GM10266 (cell line): Measurements from ENCODE around the gene ATXN7L1.

Experiments
- DNase-seq: peaks from one replicate; pipeline ENCODE4 v3.0.0; 2012; ENCODE audit errors: extremely low spot score
- TF ChIP-seq, protein P1 (sequence below): IDR thresholded peaks from 2 replicates; pipeline ENCODE4 v1.5.1; 2012; ENCODE audit warnings: mild to moderate bottlenecking, low read depth; ENCODE audit not compliant: control insufficient read depth, insufficient read depth; ENCODE audit errors: missing control alignments

Gene ATXN7L1

DNA sequence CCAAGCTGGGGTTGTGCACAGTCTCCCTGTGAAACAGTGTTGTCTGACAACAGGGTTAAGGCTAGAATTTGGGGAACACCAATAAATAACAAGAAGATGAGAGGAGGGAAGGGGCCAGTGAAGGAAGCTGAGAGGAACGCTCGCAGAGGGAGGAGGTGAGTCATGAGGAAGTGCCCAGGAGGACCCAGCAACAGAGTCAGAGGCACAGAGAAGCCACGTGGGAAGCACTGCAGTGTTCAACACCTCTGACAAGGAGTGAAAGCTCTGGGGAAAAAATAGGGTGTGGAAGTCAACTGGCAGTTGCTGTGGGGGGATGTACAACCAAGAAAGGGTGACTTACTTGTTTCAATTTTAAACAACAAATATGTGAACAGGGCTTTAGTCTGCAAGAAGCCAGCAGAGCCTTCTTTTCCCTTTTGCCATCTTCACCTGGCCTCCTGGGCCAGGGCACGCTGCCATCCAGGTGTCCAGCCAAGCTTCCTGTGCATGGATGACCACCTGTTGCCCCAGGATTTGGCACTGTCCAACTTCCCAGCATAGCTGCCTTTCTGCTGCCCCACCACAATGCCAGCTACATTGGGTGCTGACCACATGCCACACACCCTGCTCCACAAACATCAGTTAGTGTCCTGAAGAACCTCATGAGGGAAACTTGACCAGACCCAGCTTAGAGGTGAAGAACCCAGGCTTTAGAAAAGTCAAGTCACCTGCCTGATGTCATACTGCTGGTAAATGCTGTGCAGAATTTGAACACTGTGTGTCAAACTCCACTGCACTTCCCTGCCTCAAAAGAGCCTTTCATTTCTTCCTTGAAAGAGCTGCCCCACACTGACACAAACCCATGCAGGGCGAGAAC, 69.6 kb downstream of the ATXN7L1 start:
- TF ChIP-seq, protein P1, sequence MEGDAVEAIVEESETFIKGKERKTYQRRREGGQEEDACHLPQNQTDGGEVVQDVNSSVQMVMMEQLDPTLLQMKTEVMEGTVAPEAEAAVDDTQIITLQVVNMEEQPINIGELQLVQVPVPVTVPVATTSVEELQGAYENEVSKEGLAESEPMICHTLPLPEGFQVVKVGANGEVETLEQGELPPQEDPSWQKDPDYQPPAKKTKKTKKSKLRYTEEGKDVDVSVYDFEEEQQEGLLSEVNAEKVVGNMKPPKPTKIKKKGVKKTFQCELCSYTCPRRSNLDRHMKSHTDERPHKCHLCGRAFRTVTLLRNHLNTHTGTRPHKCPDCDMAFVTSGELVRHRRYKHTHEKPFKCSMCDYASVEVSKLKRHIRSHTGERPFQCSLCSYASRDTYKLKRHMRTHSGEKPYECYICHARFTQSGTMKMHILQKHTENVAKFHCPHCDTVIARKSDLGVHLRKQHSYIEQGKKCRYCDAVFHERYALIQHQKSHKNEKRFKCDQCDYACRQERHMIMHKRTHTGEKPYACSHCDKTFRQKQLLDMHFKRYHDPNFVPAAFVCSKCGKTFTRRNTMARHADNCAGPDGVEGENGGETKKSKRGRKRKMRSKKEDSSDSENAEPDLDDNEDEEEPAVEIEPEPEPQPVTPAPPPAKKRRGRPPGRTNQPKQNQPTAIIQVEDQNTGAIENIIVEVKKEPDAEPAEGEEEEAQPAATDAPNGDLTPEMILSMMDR = no peak
- DNase-seq = peak; percentile 61

DNA sequence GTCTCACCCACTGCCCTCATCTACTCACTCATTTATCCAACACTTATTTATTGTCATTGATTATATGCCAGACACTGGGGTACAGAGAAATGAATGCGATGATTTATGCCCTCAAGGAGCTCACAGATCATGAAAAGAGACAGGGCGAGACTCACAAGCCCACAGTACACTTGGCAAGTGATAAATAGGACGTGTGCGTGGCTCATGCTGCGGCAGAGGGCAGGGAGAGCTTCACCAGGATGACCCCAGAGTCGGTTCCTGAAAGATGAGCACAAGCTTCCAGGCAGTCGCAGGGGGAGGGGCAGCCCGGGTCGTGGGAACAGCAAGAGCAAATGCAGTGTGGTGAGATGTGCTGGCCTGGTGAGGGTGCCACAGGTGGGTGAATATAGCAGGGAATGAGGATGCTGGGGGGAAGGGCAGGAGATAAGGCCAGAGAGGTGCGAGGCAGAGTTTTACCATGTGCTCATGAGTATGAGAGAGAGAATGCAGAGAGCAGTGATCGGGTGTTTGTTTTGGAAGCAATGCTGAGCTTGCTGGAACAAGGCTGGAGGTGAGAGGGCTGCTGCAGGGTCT, 70.9 kb downstream of the ATXN7L1 start:
- no peak for DNase-seq
- TF ChIP-seq, protein P1 = no peak

DNA sequence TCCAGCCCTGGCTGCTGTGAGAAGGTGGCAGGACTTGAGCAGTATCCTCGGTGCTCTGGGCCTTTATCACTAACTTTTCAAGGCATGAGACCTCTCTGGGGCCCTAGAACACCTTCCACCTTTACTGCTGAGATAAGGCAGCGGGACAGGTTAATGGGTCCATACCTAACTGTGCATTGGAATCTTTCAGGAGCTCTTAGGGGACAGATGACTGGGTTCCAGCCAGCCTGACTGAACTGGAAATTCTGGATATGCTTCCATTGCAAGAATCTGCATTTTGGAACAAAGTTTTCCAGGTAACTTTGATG, 73.0 kb downstream of the ATXN7L1 start:
- no peak for DNase-seq
- TF ChIP-seq, protein P1 = no peak

DNA sequence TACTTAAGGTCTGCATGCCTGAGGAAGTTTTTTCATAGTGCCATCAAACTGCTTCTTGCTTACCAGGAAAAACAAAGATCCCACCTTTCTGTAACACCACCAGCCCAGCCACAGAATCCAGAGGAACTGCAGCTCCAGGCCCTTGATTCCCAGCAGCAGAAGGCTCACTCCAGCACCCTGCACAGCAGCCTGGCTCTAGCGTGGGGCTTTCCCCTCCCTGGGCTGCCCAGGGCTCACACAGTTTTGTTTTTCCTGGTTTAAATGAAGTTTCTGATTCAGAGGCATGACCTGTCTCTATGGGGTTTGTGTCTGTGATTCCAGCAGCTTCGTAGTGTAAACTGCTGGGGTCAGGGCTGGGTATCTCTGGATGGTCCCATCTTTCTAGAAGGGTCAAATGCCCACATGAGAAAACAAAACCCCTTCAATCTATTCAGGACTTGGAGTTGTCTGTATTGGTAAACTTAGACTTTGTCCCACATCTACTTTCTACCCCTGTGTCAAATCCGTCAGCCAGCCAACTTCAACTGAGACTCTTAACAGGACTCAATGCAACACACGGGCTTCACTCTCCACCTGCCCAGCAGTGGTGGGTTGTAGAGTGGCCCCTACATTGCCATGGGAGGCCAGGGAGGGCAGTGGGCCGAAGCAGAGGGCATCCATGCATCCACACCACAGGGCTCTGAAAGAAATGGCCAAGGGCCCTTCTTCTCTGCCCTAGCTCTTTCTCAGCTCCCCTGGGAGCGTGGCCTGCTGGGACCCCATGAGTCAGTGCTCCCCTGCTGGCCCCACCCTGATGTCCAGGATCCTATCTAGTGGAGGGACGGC, 73.6 kb downstream of the ATXN7L1 start:
- TF ChIP-seq, protein P1 = no peak
- DNase-seq = no peak

DNA sequence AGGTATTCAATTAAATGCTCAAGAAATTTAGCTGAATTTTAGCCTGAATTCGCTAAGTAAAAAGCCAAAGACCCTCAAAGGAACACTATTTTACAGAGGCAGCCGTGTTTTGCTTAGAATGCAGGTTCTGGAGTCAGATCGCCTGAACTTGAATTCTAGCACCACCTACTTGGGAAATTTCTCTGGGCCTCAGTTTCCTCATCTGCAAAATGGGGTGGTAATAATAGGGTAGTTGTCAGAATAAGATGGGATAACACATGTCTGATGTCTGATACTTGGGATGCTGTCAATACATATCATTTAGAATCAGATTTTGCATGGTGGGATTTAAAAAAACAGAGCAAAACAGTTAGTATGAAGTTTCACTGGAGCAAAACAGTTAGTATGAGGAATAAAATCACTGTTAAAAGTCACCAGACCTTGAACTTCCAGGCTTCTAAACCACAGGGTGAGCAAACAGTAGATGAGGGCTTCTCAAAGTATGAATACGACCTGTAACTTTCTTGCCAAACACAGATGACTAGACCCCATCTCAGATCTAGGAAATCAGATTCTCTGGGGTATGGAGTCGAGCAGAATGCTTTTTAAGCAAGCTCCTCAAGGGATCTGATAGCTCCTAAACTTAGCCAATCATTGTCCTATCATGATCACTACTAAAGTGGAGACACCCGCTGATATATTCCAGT, 75.4 kb downstream of the ATXN7L1 start:
- DNase-seq = no peak
- TF ChIP-seq, protein P1 = no peak

DNA sequence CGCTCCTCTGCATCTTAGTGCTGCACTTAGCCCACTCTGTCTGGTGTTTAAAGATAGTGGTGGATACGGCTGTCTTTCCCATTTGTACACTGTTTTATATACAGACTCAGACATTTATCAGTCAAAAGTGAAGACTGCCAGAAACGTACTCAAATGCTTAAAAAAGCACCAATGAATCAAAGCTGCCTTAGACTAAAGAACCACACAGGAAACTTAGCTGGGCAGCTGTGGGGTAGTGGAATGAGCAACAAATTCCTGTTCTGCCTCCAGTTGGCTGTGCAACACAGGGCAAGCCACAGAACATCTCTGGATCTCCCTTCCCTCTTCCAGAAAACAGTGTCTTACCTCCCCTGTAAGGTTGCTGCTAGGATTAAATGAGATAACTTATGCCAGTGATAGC, 76.0 kb downstream of the ATXN7L1 start:
- TF ChIP-seq, protein P1 = no peak
- no peak for DNase-seq
